ENCODE data around the gene RBFOX2. TPM values are rescaled to one million over a fixed set of nuclear protein-coding genes. Genes with fewer than 3 reads are reported as not detected.
"Not testable (repeated sequence)": the region's sequence is repeated elsewhere in the genome, so short reads cannot be mapped to it uniquely, and the experiment has no call there.

RBFOX2 gene
- total and polyA plus RNA-seq, 10 donors, result 2.6 to 39.6 (median 31.8) TPM

DNA sequence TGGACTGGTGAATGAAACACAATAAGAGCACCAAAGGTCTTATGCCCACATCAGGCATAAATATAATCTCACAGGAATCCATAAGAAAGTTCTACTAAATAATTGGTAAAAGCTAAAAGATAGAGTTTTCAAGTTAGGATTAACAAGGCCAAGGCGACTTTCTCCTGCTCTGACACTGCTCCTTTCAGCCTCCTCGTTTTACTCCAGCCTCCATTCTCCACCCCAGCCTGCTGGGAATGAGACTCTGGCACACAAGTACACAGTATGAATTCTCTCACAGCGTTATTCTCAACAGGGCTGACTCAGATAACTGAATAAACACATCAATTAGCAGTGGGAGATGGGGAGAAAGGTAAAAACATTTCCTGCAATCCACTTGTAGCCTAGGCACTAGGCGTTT, 216.0 kb downstream of the RBFOX2 start:
- 77 to 91% (median 82%) methylated on average over 4 of the region's 4 CpGs for WGBS, 5 donors
- H3K9me3 ChIP-seq, result peaks cover 0 to 25% (median 15%) of the 10 kb centered on the region in 8 donors
- TF ChIP-seq CTCF (IDR thresholded peaks at IDR 0.05 in 8 of 11, conservative IDR thresholded peaks at IDR 0.05 in 3 of 11), result no peak
- TF ChIP-seq POLR2A (IDR thresholded peaks at IDR 0.05), result no peak
- TF ChIP-seq POLR2AphosphoS5 (IDR thresholded peaks at IDR 0.05), result no peak
- no peak overlapping the region for H3K4me3 ChIP-seq
- no peaks in the 10 kb centered on the region for H3K27me3 ChIP-seq (replicated peaks in 1 of 7)
- no peak for DNase-seq
- H3K36me3 ChIP-seq, result peaks cover 0 to 12% (median 0%) of the 10 kb centered on the region in 6 donors
- no peak overlapping the region for H3K27ac ChIP-seq
- intact Hi-C loops (cut with DNase I; ENCODE audit: low total_unique reads), result no loop called here
- no peaks in the 10 kb centered on the region for H3K4me1 ChIP-seq

- Histone ChIP-seq H3K4me3 (no peak overlapping the region), H3K27ac (no peak overlapping the region), H3K36me3 (peaks cover 0 to 12% (median 0%) of the 10 kb centered on the region in 6 donors), H3K4me1 (no peaks in the 10 kb centered on the region), H3K9me3 (peaks cover 0 to 25% (median 15%) of the 10 kb centered on the region in 8 donors), H3K27me3 (replicated peaks in 1 of 7) (no peaks in the 10 kb centered on the region)
- 77 to 91% (median 83%) methylated on average over 3 of the region's 3 CpGs for WGBS, 5 donors
- no peak for TF ChIP-seq POLR2A (IDR thresholded peaks at IDR 0.05)
- TF ChIP-seq CTCF (IDR thresholded peaks at IDR 0.05 in 8 of 11, conservative IDR thresholded peaks at IDR 0.05 in 3 of 11), result no peak
- TF ChIP-seq POLR2AphosphoS5 (IDR thresholded peaks at IDR 0.05), result no peak
- intact Hi-C loops (cut with DNase I; ENCODE audit: low total_unique reads), result no loop called here
- no peak for DNase-seq
These were observed 217.0 kb downstream of the RBFOX2 start for GRCh38 chr22:35811670-35812069.

DNA sequence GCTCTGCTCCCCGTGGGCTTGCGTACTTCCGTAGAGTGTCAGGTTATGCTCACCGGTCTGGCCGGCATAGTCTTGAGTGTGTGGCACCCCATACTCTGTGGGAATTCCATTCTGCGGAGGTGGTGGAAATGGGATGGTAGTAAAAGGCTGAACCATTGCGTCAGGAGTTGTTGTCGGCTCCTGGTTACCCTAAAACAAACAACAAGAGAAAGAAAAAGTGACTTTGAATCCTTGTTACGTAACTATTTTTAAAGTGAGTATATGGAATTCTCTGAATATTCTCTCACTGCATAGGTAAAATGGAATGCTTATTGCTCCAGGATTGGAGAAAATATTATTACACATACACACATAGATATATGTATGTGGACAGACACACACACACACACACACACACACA, 218.8 kb downstream of the RBFOX2 start:
- H3K27ac ChIP-seq, result no peak overlapping the region
- intact Hi-C loops (cut with DNase I; ENCODE audit: low total_unique reads), result no loop called here
- TF ChIP-seq CTCF (IDR thresholded peaks at IDR 0.05 in 8 of 11, conservative IDR thresholded peaks at IDR 0.05 in 3 of 11), result no peak
- TF ChIP-seq POLR2A (IDR thresholded peaks at IDR 0.05), result no peak
- TF ChIP-seq POLR2AphosphoS5 (IDR thresholded peaks at IDR 0.05), result no peak
- H3K9me3 ChIP-seq, result peaks cover 0 to 25% (median 15%) of the 10 kb centered on the region in 8 donors
- no peaks in the 10 kb centered on the region for H3K4me1 ChIP-seq
- 96 to 98% (median 97%) methylated on average over 9 of the region's 9 CpGs for WGBS, 5 donors
- no peaks in the 10 kb centered on the region for H3K27me3 ChIP-seq (replicated peaks in 1 of 7)
- no peak for DNase-seq
- no peak overlapping the region for H3K4me3 ChIP-seq
- peaks cover 0 to 12% (median 0%) of the 10 kb centered on the region in 6 donors for H3K36me3 ChIP-seq

DNA sequence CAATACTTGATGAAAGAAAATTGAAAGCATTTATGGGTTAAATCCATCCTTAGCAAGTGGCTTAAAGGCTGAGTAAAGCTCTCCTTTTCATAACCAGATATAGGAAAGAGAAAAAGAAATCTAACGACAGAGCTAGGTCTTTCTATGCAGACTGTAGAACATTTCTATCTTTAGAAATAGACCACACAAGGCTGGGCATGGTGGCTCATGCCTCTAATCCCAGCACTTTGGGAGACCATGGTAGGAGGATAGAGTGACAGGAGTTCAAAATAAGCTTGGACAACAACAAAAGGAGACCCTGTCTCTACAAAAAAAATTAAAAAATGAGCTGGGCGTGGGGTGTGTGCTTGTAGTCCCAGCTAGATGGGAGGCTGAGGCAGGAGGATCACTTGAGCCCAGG, 220.2 kb downstream of the RBFOX2 start:
- Histone ChIP-seq H3K27ac (no peak overlapping the region), H3K36me3 (peaks cover 0 to 12% (median 0%) of the 10 kb centered on the region in 6 donors), H3K27me3 (replicated peaks in 1 of 7) (no peaks in the 10 kb centered on the region), H3K9me3 (peaks cover 0 to 38% (median 18%) of the 10 kb centered on the region in 8 donors), H3K4me1 (no peaks in the 10 kb centered on the region), H3K4me3 (no peak overlapping the region)
- intact Hi-C loops (cut with DNase I; ENCODE audit: low total_unique reads), result no loop called here
- no peak for DNase-seq
- 73 to 94% (median 85%) methylated on average over 2 of the region's 2 CpGs for WGBS, 5 donors
- TF ChIP-seq POLR2AphosphoS5 (IDR thresholded peaks at IDR 0.05) (no peak), CTCF (IDR thresholded peaks at IDR 0.05 in 8 of 11, conservative IDR thresholded peaks at IDR 0.05 in 3 of 11) (no peak), POLR2A (IDR thresholded peaks at IDR 0.05) (no peak)

DNA sequence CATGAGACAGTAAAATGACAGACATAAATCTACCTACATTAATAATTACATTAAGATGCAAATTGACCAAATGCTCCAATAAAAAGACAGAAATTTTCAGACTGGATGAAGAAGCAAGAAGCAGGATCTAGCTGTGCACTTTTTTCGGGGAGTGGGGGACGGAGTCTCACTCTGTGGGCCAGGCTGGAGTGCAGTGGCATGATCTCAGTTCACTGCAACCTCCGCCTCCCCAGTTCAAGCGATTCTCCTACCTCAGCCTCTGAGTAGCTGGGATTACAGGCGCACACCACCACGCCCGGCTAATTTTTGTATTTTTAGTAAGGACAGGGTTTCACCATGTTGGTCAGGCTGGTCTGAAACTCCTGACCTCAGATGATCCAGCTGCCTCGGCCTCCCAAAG, 222.0 kb downstream of the RBFOX2 start:
- H3K4me3 ChIP-seq; intact Hi-C loops (cut with DNase I; ENCODE audit: low total_unique reads); DNase-seq; H3K27ac ChIP-seq; H3K4me1 ChIP-seq; H3K27me3 ChIP-seq (replicated peaks in 1 of 7): not testable (repeated sequence)
- WGBS, 5 donors, result 92 to 98% (median 94%) methylated on average over 8 of the region's 8 CpGs
- Histone ChIP-seq H3K36me3 (peaks cover 0 to 12% (median 0%) of the 10 kb centered on the region in 6 donors), H3K9me3 (peaks cover 0 to 21% (median 9%) of the 10 kb centered on the region in 8 donors)
